SK-N-SH (cell line): Measurements from ENCODE around the gene PRKG1. TPM values are rescaled to one million over a fixed set of nuclear protein-coding genes. Genes with fewer than 3 reads are reported as not detected.

Experiments used
- CTCF ChIA-PET: fragments of 300-600, 350-600 bp; formaldehyde crosslinking; extraction: SDS; loops from one replicate; lab custom pipeline; 2021; lab: Yijun Ruan, JAX
- POLR2A ChIA-PET: fragments of 350-600 bp; sonication (Branson Sonifier 250); formaldehyde crosslinking; extraction: SDS; loops from one replicate; lab custom pipeline; 2020; ENCODE audit warnings: antibody characterized with exemption, inconsistent platforms; lab: Yijun Ruan, JAX
- DNase-seq: peaks from one replicate; pipeline ENCODE4 v3.0.0; 2012
- H2AFZ ChIP-seq: fragments of 200-600 bp; sonication (generic); 2 replicates; pipeline ENCODE4 v1.8.1; 2016; ENCODE audit warnings: antibody characterized with exemption, mild to moderate bottlenecking, low read depth
- H3F3A ChIP-seq: fragments of 200-600 bp; sonication (generic); replicated peaks from 2 replicates; pipeline ENCODE3; 2016; ENCODE audit warnings: antibody characterized with exemption, mild to moderate bottlenecking; ENCODE audit not compliant: insufficient read depth
- H3K27ac ChIP-seq, 2 experiments: fragments of 200-500 bp in 1 of 2; fragments of 200-600 bp in 1 of 2; sonication (Bioruptor generic) in 1 of 2; sonication (generic), shearing (Covaris generic) in 1 of 2; 2 replicates each; pipeline versions ENCODE4 v1.5.1 to v1.6.1; 2014 to 2016; ENCODE audit warnings: low read depth in 2 of 2, inconsistent platforms in 1 of 2, low read length in 1 of 2, mild to moderate bottlenecking in 1 of 2, mixed read lengths in 1 of 2
- H3K27me3 ChIP-seq: fragments of 200-600 bp; sonication (generic), shearing (Covaris generic); 2 replicates; pipeline ENCODE4 v1.6.1; 2016; ENCODE audit warnings: mixed run types; ENCODE audit not compliant: insufficient read depth
- H3K36me3 ChIP-seq, 2 experiments: fragments of 200-500 bp in 1 of 2; fragments of 200-600 bp in 1 of 2; sonication (Bioruptor generic) in 1 of 2; sonication (generic) in 1 of 2; replicated peaks in 1 of 2; 2 replicates each; pipeline versions ENCODE3 to v1.5.1; 2014 to 2016; ENCODE audit warnings: low read length in 1 of 2, mild to moderate bottlenecking in 1 of 2; ENCODE audit not compliant: insufficient read depth in 2 of 2, control insufficient read depth in 1 of 2
- H3K4me1 ChIP-seq, 2 experiments: fragments of 200-500 bp in 1 of 2; fragments of 200-600 bp in 1 of 2; sonication (Bioruptor generic) in 1 of 2; sonication (generic), shearing (Covaris generic) in 1 of 2; 2 replicates each; pipeline versions ENCODE4 v1.5.1 to v1.6.1; 2014 to 2016; ENCODE audit warnings: low read depth in 1 of 2, low read length in 1 of 2, mixed run types in 1 of 2; ENCODE audit not compliant: insufficient read depth in 2 of 2, control insufficient read depth in 1 of 2
- H3K4me2 ChIP-seq: fragments of 200-600 bp; sonication (generic), shearing (Covaris generic); 2 replicates; pipeline ENCODE4 v1.6.1; 2017; ENCODE audit warnings: mixed run types
- H3K4me3 ChIP-seq, 2 experiments: fragments of 200-500 bp in 1 of 2; fragments of 200-600 bp in 1 of 2; sonication (Bioruptor generic) in 1 of 2; sonication (generic), shearing (Covaris generic) in 1 of 2; 2 replicates each; pipeline versions ENCODE4 v1.5.1 to v1.8.1; 2014 to 2016; ENCODE audit warnings: low read depth in 2 of 2, inconsistent platforms in 1 of 2, low read length in 1 of 2, mild to moderate bottlenecking in 1 of 2, mixed read lengths in 1 of 2, moderate library complexity in 1 of 2
- H3K79me2 ChIP-seq: fragments of 200-600 bp; sonication (generic); 2 replicates; pipeline ENCODE4 v1.8.1; 2017; ENCODE audit warnings: mild to moderate bottlenecking; ENCODE audit not compliant: insufficient read depth
- H3K9ac ChIP-seq: fragments of 200-600 bp; sonication (generic); 2 replicates; pipeline ENCODE4 v1.6.1; 2017; ENCODE audit warnings: mixed run types
- H3K9me2 ChIP-seq: fragments of 200-600 bp; sonication (generic); 2 replicates; pipeline ENCODE4 v1.6.1; 2017; ENCODE audit warnings: mixed run types
- H3K9me3 ChIP-seq: fragments of 200-600 bp; sonication (generic); 2 replicates; pipeline ENCODE4 v1.6.1; 2017; ENCODE audit warnings: mixed run types, mild to moderate bottlenecking, moderate library complexity
- H4K20me1 ChIP-seq: fragments of 200-600 bp; sonication (generic); 2 replicates; pipeline ENCODE4 v1.6.1; 2017; ENCODE audit warnings: mild to moderate bottlenecking, mixed run types; ENCODE audit not compliant: insufficient read depth
- CHD2 ChIP-seq: fragments of 150-350 bp; IDR thresholded peaks from 2 replicates; pipeline ENCODE4 v1.6.1; 2018; ENCODE audit warnings: low read length; ENCODE audit not compliant: partially characterized antibody
- EP300 ChIP-seq, 2 experiments: IDR thresholded peaks; 2 replicates each; pipeline versions ENCODE4 v1.4.0 to v1.6.1; 2012; ENCODE audit warnings: borderline replicate concordance in 1 of 2, low read depth in 1 of 2, low read length in 1 of 2
- FOSL2 ChIP-seq: IDR thresholded peaks from 2 replicates; pipeline ENCODE4 v1.4.0; 2012; ENCODE audit warnings: low read depth, mild to moderate bottlenecking, moderate library complexity, borderline replicate concordance
- FOXJ3 ChIP-seq: sonication (generic); formaldehyde crosslinking; IDR thresholded peaks from 2 replicates; pipeline ENCODE4 v1.5.1; 2020; ENCODE audit warnings: mild to moderate bottlenecking, missing genetic modification reagents
- FOXM1 ChIP-seq: IDR thresholded peaks from 2 replicates; pipeline ENCODE4 v1.4.0; 2012; ENCODE audit warnings: low read depth, mild to moderate bottlenecking
- GABPA ChIP-seq: IDR thresholded peaks from 2 replicates; pipeline ENCODE4 v1.4.0; 2012; ENCODE audit warnings: low read depth, mild to moderate bottlenecking
- NRF1 ChIP-seq: IDR thresholded peaks from 2 replicates; pipeline ENCODE4 v1.6.1; 2012; ENCODE audit warnings: low read depth, mild to moderate bottlenecking, low read length
- REST ChIP-seq: IDR thresholded peaks from 2 replicates; pipeline ENCODE4 v1.6.1; 2012; ENCODE audit warnings: mild to moderate bottlenecking, low read depth, low read length, moderate library complexity
- RFX5 ChIP-seq: IDR thresholded peaks from 2 replicates; pipeline ENCODE4 v1.6.1; 2012; ENCODE audit warnings: mild to moderate bottlenecking, improper control_type of control experiment, low read length
- SIN3A ChIP-seq: IDR thresholded peaks from 2 replicates; pipeline ENCODE4 v1.6.1; 2012; ENCODE audit warnings: low read depth, mild to moderate bottlenecking, low read length, moderate library complexity, borderline replicate concordance
- TCF12 ChIP-seq: IDR thresholded peaks from 2 replicates; pipeline ENCODE4 v1.4.0; 2012
- USF1 ChIP-seq: IDR thresholded peaks from 2 replicates; pipeline ENCODE4 v1.4.0; 2012; ENCODE audit warnings: low read depth, borderline replicate concordance
- YY1 ChIP-seq: IDR thresholded peaks from 2 replicates; pipeline ENCODE4 v1.4.0; 2012; ENCODE audit warnings: low read depth, mild to moderate bottlenecking
- WGBS: methylation state at CpG from one replicate; pipeline ENCODE4 v1.1.6; 2017; ENCODE audit warnings: low lambda C conversion rate; 5-methylcytosine and 5-hydroxymethylcytosine counted together
- polyA plus RNA-seq, 3 experiments: library from polyadenylated mRNA; depleted of rRNA; stranded (reverse); fragments of >200 nt; gene quantifications; 2 replicates each; pipeline ENCODE4 v1.2.3, GENCODE V29; 2012
- TF ChIP-seq, protein P1 (sequence below): fragments of 200-600 bp; sonication (generic); IDR thresholded peaks from 2 replicates; pipeline ENCODE4 v1.6.1; 2017; ENCODE audit warnings: antibody characterized with exemption, mild to moderate bottlenecking, moderate library complexity
- TF ChIP-seq, protein P2 (sequence below): IDR thresholded peaks from 2 replicates; pipeline ENCODE4 v1.4.0; 2012; ENCODE audit warnings: low read depth, borderline replicate concordance
- TF ChIP-seq, protein P3 (sequence below): IDR thresholded peaks from 2 replicates; pipeline ENCODE4; 2012

The PRKG1 gene
- polyA plus RNA-seq, 1 of the 3 experiments (the other 2 are of a cell fraction) = 4.1 TPM

GRCh38 chr10:51530541-51530940 is 456.3 kb downstream of the PRKG1 start (continued):
- TF ChIP-seq, protein P1, sequence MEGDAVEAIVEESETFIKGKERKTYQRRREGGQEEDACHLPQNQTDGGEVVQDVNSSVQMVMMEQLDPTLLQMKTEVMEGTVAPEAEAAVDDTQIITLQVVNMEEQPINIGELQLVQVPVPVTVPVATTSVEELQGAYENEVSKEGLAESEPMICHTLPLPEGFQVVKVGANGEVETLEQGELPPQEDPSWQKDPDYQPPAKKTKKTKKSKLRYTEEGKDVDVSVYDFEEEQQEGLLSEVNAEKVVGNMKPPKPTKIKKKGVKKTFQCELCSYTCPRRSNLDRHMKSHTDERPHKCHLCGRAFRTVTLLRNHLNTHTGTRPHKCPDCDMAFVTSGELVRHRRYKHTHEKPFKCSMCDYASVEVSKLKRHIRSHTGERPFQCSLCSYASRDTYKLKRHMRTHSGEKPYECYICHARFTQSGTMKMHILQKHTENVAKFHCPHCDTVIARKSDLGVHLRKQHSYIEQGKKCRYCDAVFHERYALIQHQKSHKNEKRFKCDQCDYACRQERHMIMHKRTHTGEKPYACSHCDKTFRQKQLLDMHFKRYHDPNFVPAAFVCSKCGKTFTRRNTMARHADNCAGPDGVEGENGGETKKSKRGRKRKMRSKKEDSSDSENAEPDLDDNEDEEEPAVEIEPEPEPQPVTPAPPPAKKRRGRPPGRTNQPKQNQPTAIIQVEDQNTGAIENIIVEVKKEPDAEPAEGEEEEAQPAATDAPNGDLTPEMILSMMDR = no peak
- TF ChIP-seq SIN3A (no peak), NRF1 (no peak), YY1 (no peak), FOSL2 (no peak), GABPA (no peak), CHD2 (no peak), FOXM1 (no peak)
- TF ChIP-seq, protein P2, sequence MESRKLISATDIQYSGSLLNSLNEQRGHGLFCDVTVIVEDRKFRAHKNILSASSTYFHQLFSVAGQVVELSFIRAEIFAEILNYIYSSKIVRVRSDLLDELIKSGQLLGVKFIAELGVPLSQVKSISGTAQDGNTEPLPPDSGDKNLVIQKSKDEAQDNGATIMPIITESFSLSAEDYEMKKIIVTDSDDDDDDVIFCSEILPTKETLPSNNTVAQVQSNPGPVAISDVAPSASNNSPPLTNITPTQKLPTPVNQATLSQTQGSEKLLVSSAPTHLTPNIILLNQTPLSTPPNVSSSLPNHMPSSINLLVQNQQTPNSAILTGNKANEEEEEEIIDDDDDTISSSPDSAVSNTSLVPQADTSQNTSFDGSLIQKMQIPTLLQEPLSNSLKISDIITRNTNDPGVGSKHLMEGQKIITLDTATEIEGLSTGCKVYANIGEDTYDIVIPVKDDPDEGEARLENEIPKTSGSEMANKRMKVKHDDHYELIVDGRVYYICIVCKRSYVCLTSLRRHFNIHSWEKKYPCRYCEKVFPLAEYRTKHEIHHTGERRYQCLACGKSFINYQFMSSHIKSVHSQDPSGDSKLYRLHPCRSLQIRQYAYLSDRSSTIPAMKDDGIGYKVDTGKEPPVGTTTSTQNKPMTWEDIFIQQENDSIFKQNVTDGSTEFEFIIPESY = no peak

- DNase-seq = no peak
- 88% methylated on average over 4 of the region's 4 CpGs for WGBS
- Histone ChIP-seq H4K20me1 (no peaks in the 10 kb centered on the region), H3K36me3 (no peaks in the 10 kb centered on the region), H3K9me3 (no peaks in the 10 kb centered on the region), H3K79me2 (no peaks in the 10 kb centered on the region), H3K9ac (no peak overlapping the region), H3F3A (no peaks in the 10 kb centered on the region), H2AFZ (no peak overlapping the region), H3K4me3 (no peak overlapping the region), H3K4me1 (no peaks in the 10 kb centered on the region; a peak in 1 of 4 replicates), H3K4me2 (no peak overlapping the region), H3K9me2 (no peaks in the 10 kb centered on the region), H3K27me3 (no peaks in the 10 kb centered on the region), H3K27ac (no peak overlapping the region)
- POLR2A ChIA-PET = interaction anchor here (0.6 kb wide), 1 partner anchor 181 kb away, joined by 3 read pairs; no protein-coding TSS in a partner anchor
- TF ChIP-seq FOXJ3 (CRISPR knock-in tag) (no peak), TCF12 (no peak), RFX5 (no peak), EP300 (IDR thresholded peaks at IDR 0.05; ENCODE audit: borderline replicate concordance in 1 of 2, low read depth in 1 of 2, low read length in 1 of 2) (no peak), FOXM1 (no peak), USF1 (no peak), NRF1 (no peak), REST (no peak), SIN3A (no peak)
- TF ChIP-seq, protein P3, sequence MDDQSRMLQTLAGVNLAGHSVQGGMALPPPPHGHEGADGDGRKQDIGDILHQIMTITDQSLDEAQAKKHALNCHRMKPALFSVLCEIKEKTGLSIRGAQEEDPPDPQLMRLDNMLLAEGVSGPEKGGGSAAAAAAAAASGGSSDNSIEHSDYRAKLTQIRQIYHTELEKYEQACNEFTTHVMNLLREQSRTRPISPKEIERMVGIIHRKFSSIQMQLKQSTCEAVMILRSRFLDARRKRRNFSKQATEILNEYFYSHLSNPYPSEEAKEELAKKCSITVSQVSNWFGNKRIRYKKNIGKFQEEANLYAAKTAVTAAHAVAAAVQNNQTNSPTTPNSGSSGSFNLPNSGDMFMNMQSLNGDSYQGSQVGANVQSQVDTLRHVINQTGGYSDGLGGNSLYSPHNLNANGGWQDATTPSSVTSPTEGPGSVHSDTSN = no peak
- CTCF ChIA-PET = no interaction called here
Measured at GRCh38 chr10:51532044-51532443, 457.8 kb downstream of the PRKG1 start.
